Mucosa of stomach (tissue), 1 donor: ENCODE measurements around the gene KRT17.
"Not testable (repeated sequence)": the region's sequence is repeated elsewhere in the genome, so short reads cannot be mapped to it uniquely, and the experiment has no call there.

Experiments
- H3K27me3 ChIP-seq: one replicate; pipeline ENCODE4 v1.7.0; 2013; ENCODE audit warnings: mild to moderate bottlenecking, low read length; ENCODE audit not compliant: control insufficient read depth, insufficient read depth
- H3K36me3 ChIP-seq: one replicate; pipeline ENCODE4 v1.7.0; 2013; ENCODE audit warnings: low read length; ENCODE audit not compliant: control insufficient read depth, insufficient read depth
- H3K4me1 ChIP-seq: one replicate; pipeline ENCODE4 v1.7.0; 2013; ENCODE audit warnings: mild to moderate bottlenecking, low read length; ENCODE audit not compliant: control insufficient read depth, insufficient read depth
- H3K4me3 ChIP-seq: one replicate; pipeline ENCODE4 v1.7.0; 2013; ENCODE audit warnings: low read length
- H3K9ac ChIP-seq: one replicate; pipeline ENCODE4 v1.7.0; 2013; ENCODE audit warnings: mild to moderate bottlenecking, low read length, moderate library complexity
- H3K9me3 ChIP-seq: one replicate; pipeline ENCODE4 v1.7.0; 2013; ENCODE audit warnings: mild to moderate bottlenecking, low read length, moderate library complexity; ENCODE audit not compliant: control insufficient read depth
- donor health status: Pancreatic carcinoma.

KRT17 gene

DNA sequence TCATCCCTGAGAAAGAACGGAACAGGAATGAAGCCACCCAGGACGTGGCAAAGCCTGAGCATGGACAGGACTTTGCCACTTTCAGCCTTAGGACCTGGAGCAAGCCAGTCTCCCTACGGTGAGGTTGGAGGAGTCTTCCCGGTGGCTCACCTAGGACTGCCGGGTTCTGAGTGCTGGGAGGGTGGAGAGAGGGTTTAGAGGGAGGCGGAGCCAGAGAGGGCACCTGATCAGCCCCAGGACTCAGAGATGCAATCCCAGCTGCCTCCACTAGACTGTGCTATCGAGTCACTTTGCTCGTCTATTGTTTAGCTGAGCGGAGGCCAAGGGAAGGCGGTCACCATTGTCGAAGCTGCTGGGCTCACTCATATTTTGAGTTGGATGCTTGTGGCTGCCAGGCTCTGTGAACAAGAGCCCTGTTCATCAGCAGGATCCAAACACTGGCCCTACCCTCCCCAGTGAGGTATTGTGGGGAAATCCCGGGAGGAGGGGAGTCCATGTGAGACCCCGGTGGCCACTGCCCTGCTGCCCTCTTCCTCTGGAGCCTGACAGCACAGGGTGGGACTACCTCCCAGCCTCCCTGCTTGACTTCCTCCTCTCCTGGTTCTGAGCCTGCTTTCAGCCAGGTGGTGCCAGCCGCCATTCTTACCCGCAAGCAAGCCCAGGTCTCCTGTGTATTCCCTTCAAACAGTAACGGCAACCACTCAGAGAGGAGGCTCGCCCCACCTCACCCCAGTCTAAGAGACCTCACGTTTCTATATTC is 44.7 kb downstream of the KRT17 start:
- Histone ChIP-seq H3K4me1 (peaks cover 10% of the 10 kb centered on the region), H3K4me3 (no peak overlapping the region), H3K36me3 (no peaks in the 10 kb centered on the region), H3K9me3 (no peaks in the 10 kb centered on the region), H3K27me3 (peaks cover 3% of the 10 kb centered on the region), H3K9ac (no peak overlapping the region)

DNA sequence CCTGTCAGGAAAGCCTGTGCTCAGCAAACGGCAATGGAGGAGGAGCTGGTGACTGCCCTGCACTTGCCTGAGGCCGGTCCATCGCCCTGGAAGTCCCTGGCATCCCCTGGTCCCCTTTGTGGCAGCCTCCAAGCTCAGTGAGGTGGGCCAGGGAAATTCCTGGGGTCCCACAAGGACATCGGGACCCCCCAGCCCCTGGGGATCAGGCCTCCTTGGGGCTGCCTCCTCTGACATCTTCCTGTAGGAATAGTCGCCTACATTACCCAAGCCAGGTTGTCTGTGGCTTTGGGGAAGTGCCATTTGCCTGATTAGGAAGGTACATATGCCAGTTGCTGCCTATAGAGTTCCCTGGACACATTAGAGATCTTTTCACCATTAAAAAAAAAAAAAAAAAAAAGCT is 45.4 kb downstream of the KRT17 start:
- H3K27me3 ChIP-seq: peaks cover 3% of the 10 kb centered on the region
- no peaks in the 10 kb centered on the region for H3K9me3 ChIP-seq
- H3K4me1 ChIP-seq: peaks cover 10% of the 10 kb centered on the region
- H3K36me3 ChIP-seq: no peaks in the 10 kb centered on the region
- H3K9ac ChIP-seq: no peak overlapping the region
- H3K4me3 ChIP-seq: no peak overlapping the region

GRCh38 chr17:41578538-41578937 is 45.8 kb downstream of the KRT17 start:
- no peak overlapping the region for H3K9ac ChIP-seq
- H3K27me3 ChIP-seq: peaks cover 4% of the 10 kb centered on the region
- H3K4me3 ChIP-seq: no peak overlapping the region
- H3K9me3 ChIP-seq: no peaks in the 10 kb centered on the region
- H3K4me1 ChIP-seq: peaks cover 10% of the 10 kb centered on the region
- no peaks in the 10 kb centered on the region for H3K36me3 ChIP-seq

DNA sequence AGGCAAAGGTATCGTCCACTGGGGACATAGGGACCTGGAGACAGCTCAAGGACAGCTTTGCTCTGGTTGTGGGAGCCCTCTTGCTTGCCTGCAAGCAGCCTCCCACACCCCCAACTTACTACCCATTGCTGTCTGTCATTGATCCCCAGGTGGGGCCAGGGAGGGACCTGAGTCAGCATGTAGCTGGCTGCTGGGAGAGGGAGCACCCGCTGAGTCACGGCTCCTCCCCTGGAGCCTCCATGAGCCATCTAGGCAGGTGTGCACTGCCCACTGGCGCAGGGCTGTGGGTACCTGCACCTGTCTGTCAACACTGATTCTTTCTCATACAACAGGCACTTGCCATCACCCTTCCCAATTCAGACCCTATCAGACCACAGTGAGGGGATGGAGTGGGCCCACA is 47.6 kb downstream of the KRT17 start:
- H3K27me3 ChIP-seq, H3K36me3 ChIP-seq, H3K4me3 ChIP-seq, H3K9ac ChIP-seq, H3K9me3 ChIP-seq: not testable (repeated sequence)
- peaks cover 10% of the 10 kb centered on the region for H3K4me1 ChIP-seq

DNA sequence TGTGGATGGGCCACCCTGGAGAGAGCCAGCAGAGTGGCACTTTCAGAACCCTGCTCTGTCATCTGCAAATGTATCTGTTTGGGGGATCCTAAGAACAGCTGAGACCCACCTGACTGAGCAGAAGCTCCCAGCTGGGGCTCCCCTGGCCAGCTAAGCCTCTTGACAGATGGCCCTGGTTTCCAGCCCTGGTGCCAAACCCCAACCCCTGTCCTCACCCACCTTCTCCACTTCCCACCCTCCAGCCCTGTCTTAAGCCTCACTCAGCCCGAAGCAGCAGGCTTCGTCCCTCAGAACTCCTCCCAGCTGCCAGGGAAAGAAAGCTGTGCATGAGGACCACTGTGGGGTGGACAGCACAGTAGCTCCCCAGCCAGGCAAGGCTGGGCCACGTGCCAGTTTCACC is 49.0 kb downstream of the KRT17 start:
- Histone ChIP-seq H3K9me3 (no peaks in the 10 kb centered on the region), H3K4me3 (no peak overlapping the region), H3K4me1 (peaks cover 10% of the 10 kb centered on the region), H3K27me3 (peaks cover 9% of the 10 kb centered on the region), H3K9ac (no peak overlapping the region), H3K36me3 (no peaks in the 10 kb centered on the region)

GRCh38 chr17:41571561-41572434 is 52.6 kb downstream of the KRT17 start, which contains the start of gene KRT9:
Gene KRT9 (minus strand): TSS chr17:41572059. CDS start chr17:41571992, 67 bp downstream.
- no peaks in the 10 kb centered on the region for H3K4me1 ChIP-seq
- H3K4me3 ChIP-seq: no peak within 1 kb of the TSS
- peaks cover 9% of the 10 kb centered on the region for H3K27me3 ChIP-seq
- no peak within 1 kb of the TSS for H3K9ac ChIP-seq
- no peaks in the 10 kb centered on the region for H3K9me3 ChIP-seq
- no peaks in the 10 kb centered on the region for H3K36me3 ChIP-seq
